Nephron (organoid): ENCODE results near the gene LRP8.

Source experiments
- H3K27ac Mint-ChIP-seq, 3 experiments: 2 replicates each; pipeline ENCODE4 v1.8.0; 2020; ENCODE audit warnings: mixed read lengths in 3 of 3, mild to moderate bottlenecking in 2 of 3, moderate library complexity in 1 of 3
- H3K27me3 Mint-ChIP-seq: 2 replicates; pipeline ENCODE4 v1.8.0; 2021; ENCODE audit warnings: low read depth, mild to moderate bottlenecking, moderate library complexity, mixed read lengths
- H3K36me3 Mint-ChIP-seq: 2 replicates; pipeline ENCODE4 v1.8.0; 2020; ENCODE audit warnings: low read depth, mixed read lengths
- H3K4me1 Mint-ChIP-seq: 2 replicates; pipeline ENCODE4 v1.8.0; 2020; ENCODE audit warnings: mixed read lengths
- H3K4me3 Mint-ChIP-seq, 3 experiments: 2 replicates each; pipeline ENCODE4 v1.8.0; 2020; ENCODE audit warnings: mild to moderate bottlenecking in 3 of 3, mixed read lengths in 3 of 3, moderate library complexity in 2 of 3
- H3K9me3 Mint-ChIP-seq: 2 replicates; pipeline ENCODE4 v1.8.0; 2020; ENCODE audit warnings: mixed read lengths
- CTCF ChIP-seq, 3 experiments: fragments of 200-600 bp; sonication (generic); IDR thresholded peaks; one replicate each; pipeline ENCODE4 v1.5.0; 2021; ENCODE audit warnings: antibody characterized with exemption in 3 of 3; ENCODE audit not compliant: unreplicated experiment in 3 of 3

LRP8 gene

GRCh38 chr1:53304527-53304926, 23.3 kb downstream of the LRP8 start:
- no peaks in the 10 kb centered on the region for H3K9me3 Mint-ChIP-seq
- no peak for TF ChIP-seq CTCF (IDR thresholded peaks at IDR 0.05; ENCODE audit: unreplicated experiment in 3 of 3)
- H3K27ac Mint-ChIP-seq = peak overlapping the region in 1 of 3 experiments; percentile 91
- H3K36me3 Mint-ChIP-seq = no peaks in the 10 kb centered on the region
- H3K27me3 Mint-ChIP-seq = peaks cover 3% of the 10 kb centered on the region
- peaks cover 53% of the 10 kb centered on the region for H3K4me1 Mint-ChIP-seq
- no peak overlapping the region for H3K4me3 Mint-ChIP-seq

GRCh38 chr1:53303726-53304515, 23.9 kb downstream of the LRP8 start:
- H3K4me1 Mint-ChIP-seq = peaks cover 50% of the 10 kb centered on the region
- H3K4me3 Mint-ChIP-seq = no peak overlapping the region
- peak overlapping the region; percentile 36 to 91 (median 54) for H3K27ac Mint-ChIP-seq
- H3K9me3 Mint-ChIP-seq = no peaks in the 10 kb centered on the region
- no peaks in the 10 kb centered on the region for H3K36me3 Mint-ChIP-seq
- H3K27me3 Mint-ChIP-seq = peaks cover 3% of the 10 kb centered on the region
- TF ChIP-seq CTCF (IDR thresholded peaks at IDR 0.05; ENCODE audit: unreplicated experiment in 3 of 3) = no peak

- Mint-ChIP-seq H3K27ac (peak overlapping the region; percentile 36 to 91 (median 54)), H3K27me3 (peaks cover 3% of the 10 kb centered on the region), H3K4me1 (peaks cover 47% of the 10 kb centered on the region), H3K9me3 (no peaks in the 10 kb centered on the region), H3K36me3 (no peaks in the 10 kb centered on the region), H3K4me3 (no peak overlapping the region)
- TF ChIP-seq CTCF (IDR thresholded peaks at IDR 0.05; ENCODE audit: unreplicated experiment in 3 of 3) = no peak
Measured at GRCh38 chr1:53303243-53303642, 24.6 kb downstream of the LRP8 start.

- Mint-ChIP-seq H3K36me3 (no peaks in the 10 kb centered on the region), H3K9me3 (no peaks in the 10 kb centered on the region), H3K27ac (no peak overlapping the region), H3K4me3 (no peak overlapping the region), H3K4me1 (peaks cover 47% of the 10 kb centered on the region), H3K27me3 (no peaks in the 10 kb centered on the region)
- TF ChIP-seq CTCF (IDR thresholded peaks at IDR 0.05; ENCODE audit: unreplicated experiment in 3 of 3) = no peak
Measured at GRCh38 chr1:53299233-53299632, 28.6 kb downstream of the LRP8 start.

- Mint-ChIP-seq H3K4me3 (no peak overlapping the region), H3K4me1 (peaks cover 39% of the 10 kb centered on the region), H3K27ac (no peak overlapping the region), H3K36me3 (no peaks in the 10 kb centered on the region), H3K27me3 (peaks cover 6% of the 10 kb centered on the region), H3K9me3 (no peaks in the 10 kb centered on the region)
- TF ChIP-seq CTCF (IDR thresholded peaks at IDR 0.05; ENCODE audit: unreplicated experiment in 3 of 3) = no peak
Measured at GRCh38 chr1:53298045-53298637, 29.7 kb downstream of the LRP8 start.
